Measurements from ENCODE around the gene SH3PXD2A. TPM values are rescaled to one million over a fixed set of nuclear protein-coding genes. Genes with fewer than 3 reads are reported as not detected.

Gene SH3PXD2A
- total RNA-seq, 1 experiment from 2014 or later: 4.5 TPM

DNA sequence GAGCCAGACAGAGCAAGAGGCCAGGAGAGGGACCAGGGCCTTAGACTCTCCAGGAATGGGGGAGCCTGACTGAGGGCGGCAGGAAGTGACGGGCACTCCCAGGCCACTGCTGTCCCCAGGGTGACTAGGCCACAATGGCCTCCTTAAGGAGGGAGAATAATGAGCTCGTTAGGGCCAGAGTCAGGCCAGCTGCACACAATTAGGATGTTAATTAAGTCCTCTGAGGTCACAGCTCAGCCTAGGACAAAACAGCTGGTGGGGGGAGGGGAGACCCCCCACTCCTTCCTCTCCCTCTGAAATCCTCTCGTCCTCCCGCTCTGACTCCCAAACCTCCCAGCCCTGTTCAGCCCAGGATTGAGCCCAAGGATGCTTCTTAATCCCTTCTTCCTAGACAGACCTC, 218.9 kb downstream of the SH3PXD2A start:
- H3K4me2 ChIP-seq (ENCODE audit: insufficient read depth, insufficient read length, low read length): no peak overlapping the region
- no peak overlapping the region for H4K8ac ChIP-seq (replicated peaks; ENCODE audit: insufficient read length, low read depth, low read length)
- no peaks in the 10 kb centered on the region for H3K9me3 ChIP-seq (ENCODE audit: control insufficient read depth, low read depth, low read length)
- no peaks in the 10 kb centered on the region; a peak in 3 of 7 replicates for H3K36me3 Mint-ChIP-seq (ENCODE audit: insufficient read depth in 1 of 3, low read depth in 3 of 3)
- H3K56ac ChIP-seq (ENCODE audit: insufficient read length, low read depth, low read length): no peak overlapping the region
- H4K91ac ChIP-seq (ENCODE audit: insufficient read length, low read depth, low read length): no peak overlapping the region
- no peaks in the 10 kb centered on the region for H3K23me2 ChIP-seq (ENCODE audit: insufficient read length, low read depth, low read length, poor library complexity, severe bottlenecking)
- H3K4me1 Mint-ChIP-seq: peaks cover 52 to 68% of the 10 kb centered on the region in 2 experiments
- H3K79me2 ChIP-seq (ENCODE audit: insufficient read depth, low read length): no peaks in the 10 kb centered on the region
- no peak overlapping the region for H2BK20ac ChIP-seq (ENCODE audit: low read depth, low read length, poor library complexity, severe bottlenecking)
- H2BK120ac ChIP-seq (ENCODE audit: low read depth, low read length, poor library complexity, severe bottlenecking): no peak overlapping the region
- no peak overlapping the region for H3K4ac ChIP-seq (ENCODE audit: low read depth, low read length)
- no peak overlapping the region for H3K9ac ChIP-seq (ENCODE audit: extremely low read depth, insufficient read length, low read length)
- H3T11ph ChIP-seq (ENCODE audit: low read length): no peak overlapping the region
- no peak overlapping the region for H2BK12ac ChIP-seq (ENCODE audit: insufficient read length, low read depth, low read length)
- peaks cover 17% of the 10 kb centered on the region; the same call in 1 of the 2 replicates for H3K4me1 ChIP-seq (ENCODE audit: insufficient read depth, low read length)
- peak overlapping the region; percentile 20 for H3K18ac ChIP-seq (ENCODE audit: insufficient read length, low read depth, low read length)
- H3K27me3 Mint-ChIP-seq (ENCODE audit: low read depth): no peaks in the 10 kb centered on the region; the same call in none of the 2 replicates
- no peak overlapping the region for H4K5ac ChIP-seq (ENCODE audit: insufficient read length, low read depth, low read length)
- no peak overlapping the region for H3K14ac ChIP-seq (ENCODE audit: insufficient read depth, low read length)
- H2BK15ac ChIP-seq (ENCODE audit: low read depth, low read length): no peak overlapping the region
- no CpG with 5 or more reads among the region's 5 CpGs for WGBS (ENCODE audit: extremely low coverage, insufficient read length, low lambda C conversion rate)
- no peak overlapping the region for H3K27ac ChIP-seq (ENCODE audit: insufficient read length, low read depth, low read length)
- H2BK5ac ChIP-seq (ENCODE audit: insufficient read length, low read length): no peak overlapping the region
- peak overlapping the region; percentile 93 to 98 (median 93) for H3K27ac Mint-ChIP-seq
- no peaks in the 10 kb centered on the region for H3K79me1 ChIP-seq (ENCODE audit: insufficient read depth, low read depth, low read length, poor library complexity, severe bottlenecking)
- peak overlapping the region; percentile 5 to 56; a peak in 2 of 5 replicates for H3K4me3 Mint-ChIP-seq
- TF ChIP-seq, protein P1, sequence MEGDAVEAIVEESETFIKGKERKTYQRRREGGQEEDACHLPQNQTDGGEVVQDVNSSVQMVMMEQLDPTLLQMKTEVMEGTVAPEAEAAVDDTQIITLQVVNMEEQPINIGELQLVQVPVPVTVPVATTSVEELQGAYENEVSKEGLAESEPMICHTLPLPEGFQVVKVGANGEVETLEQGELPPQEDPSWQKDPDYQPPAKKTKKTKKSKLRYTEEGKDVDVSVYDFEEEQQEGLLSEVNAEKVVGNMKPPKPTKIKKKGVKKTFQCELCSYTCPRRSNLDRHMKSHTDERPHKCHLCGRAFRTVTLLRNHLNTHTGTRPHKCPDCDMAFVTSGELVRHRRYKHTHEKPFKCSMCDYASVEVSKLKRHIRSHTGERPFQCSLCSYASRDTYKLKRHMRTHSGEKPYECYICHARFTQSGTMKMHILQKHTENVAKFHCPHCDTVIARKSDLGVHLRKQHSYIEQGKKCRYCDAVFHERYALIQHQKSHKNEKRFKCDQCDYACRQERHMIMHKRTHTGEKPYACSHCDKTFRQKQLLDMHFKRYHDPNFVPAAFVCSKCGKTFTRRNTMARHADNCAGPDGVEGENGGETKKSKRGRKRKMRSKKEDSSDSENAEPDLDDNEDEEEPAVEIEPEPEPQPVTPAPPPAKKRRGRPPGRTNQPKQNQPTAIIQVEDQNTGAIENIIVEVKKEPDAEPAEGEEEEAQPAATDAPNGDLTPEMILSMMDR (conservative IDR thresholded peaks at IDR 0.05): no peak
- H3K9me3 Mint-ChIP-seq: no peaks in the 10 kb centered on the region
- no peaks in the 10 kb centered on the region for H4K20me1 ChIP-seq (ENCODE audit: control insufficient read depth, insufficient read depth, insufficient read length)
- H3K23ac ChIP-seq (ENCODE audit: insufficient read length, low read depth, low read length): no peak overlapping the region
- no peak overlapping the region for H2AK5ac ChIP-seq (ENCODE audit: insufficient read length, low read length)
- H3K27me3 ChIP-seq (ENCODE audit: insufficient read depth, low read length): no peaks in the 10 kb centered on the region
- H2AFZ ChIP-seq (ENCODE audit: low read length): no peak overlapping the region
- peak; percentile 78 for DNase-seq

All from H9 (cell line).